ENCODE results near the gene AMMECR1.

Gene AMMECR1

DNA sequence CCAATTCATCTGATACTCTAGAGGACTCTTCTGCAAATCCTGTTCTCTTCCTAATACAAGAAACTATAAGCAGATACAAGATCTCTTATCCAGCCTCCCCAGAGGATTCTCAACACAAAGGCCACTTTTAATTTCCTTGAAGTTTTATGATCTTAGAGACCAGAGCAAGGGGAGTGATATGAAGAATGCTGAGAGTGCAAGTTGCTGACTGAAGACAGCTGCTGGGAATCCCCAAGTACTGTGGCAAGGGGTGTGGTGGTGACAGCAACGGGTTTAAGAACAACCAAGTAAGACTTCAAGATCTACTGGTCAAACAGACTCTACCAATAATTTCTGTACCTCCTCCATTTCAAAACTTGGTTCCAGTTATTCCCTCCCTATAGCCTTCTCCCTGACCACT is 7.0 kb downstream of the AMMECR1 start:
- peak; percentile 48 for DNase-seq

- DNase-seq: no peak
Measured at GRCh38 chrX:110310000-110310790, 7.7 kb downstream of the AMMECR1 start.

- DNase-seq: no peak
Measured at GRCh38 chrX:110308220-110308619, 9.7 kb downstream of the AMMECR1 start.

- DNase-seq: no peak
Measured at GRCh38 chrX:110304884-110305283, 13.0 kb downstream of the AMMECR1 start.

DNA sequence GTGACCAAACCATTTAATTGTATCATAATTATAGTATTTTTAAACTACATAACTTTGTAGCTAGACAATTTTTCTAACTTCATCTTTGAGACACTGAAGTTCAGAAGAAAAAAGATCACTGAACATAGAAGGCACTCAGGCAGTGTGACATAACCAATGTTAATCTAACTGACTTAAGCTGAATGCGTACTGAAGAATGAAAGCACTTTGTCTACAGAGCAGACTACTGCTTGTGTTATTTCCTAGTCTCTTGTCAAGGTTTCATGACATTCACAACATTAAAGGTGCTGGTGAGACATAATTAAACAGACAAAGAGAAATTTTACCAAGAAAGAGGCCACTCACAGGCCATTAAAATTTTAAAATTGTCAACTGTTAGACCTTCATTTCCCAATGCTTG is 13.5 kb downstream of the AMMECR1 start:
- no peak for DNase-seq

GRCh38 chrX:110302975-110303374 is 14.9 kb downstream of the AMMECR1 start:
- no peak for DNase-seq

GRCh38 chrX:110301194-110301593 is 16.7 kb downstream of the AMMECR1 start:
- no peak for DNase-seq

DNA sequence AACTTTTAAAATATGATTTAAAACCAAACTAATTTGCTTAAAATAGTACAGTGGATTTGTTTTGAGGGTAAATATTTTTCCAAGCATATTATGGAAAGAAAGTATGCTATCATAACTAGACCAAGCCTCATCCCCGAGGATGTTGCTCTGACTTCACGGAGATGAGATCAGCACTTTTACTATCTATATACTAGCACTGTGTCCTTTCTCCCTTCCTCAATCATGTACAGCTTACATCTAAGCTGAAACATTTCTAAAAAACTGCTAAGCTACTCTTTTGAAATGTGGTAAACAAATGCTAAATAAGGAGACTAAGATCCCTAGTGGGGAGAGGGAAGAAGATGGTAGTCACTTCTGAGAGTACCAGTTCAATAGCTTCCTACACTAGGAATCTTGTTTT is 23.8 kb downstream of the AMMECR1 start:
- no peak for DNase-seq

DNA sequence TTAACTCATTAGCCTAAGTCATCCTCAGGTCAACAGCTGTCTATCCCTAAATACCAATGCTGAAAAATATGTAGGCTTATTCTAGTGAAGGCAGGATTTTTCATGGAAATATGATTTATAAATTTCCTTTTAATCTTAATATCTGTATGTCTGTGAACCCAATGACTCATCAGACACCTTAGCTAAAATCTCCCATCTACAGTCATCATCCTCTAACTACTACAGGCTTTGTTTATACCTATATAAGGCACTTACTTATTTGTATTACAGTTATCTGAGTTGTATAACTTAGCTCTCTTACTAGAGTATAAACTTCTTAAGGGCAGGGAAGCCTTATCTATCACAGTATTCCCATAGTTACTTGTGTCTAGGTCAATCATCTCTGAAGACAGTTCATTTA is 24.2 kb downstream of the AMMECR1 start:
- DNase-seq: no peak

DNA sequence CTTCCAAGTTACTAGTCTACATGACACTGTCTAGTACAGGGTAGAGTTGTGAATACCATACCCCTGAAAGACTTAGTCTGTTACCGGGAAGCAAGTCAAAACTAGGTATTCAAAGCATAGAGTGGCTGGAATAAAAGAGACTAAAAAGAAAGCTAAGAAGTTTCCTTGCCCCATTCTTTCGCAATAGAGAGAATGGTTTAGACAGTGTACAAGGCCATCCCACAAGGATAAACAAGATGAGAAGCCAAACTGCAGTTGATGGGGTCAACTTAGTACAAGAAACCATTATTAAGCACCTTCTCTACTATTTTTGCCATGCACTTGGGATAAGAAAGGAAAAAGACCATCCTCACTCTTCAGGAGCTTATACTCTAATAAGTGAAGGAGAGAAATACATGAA is 30.3 kb downstream of the AMMECR1 start:
- DNase-seq: no peak

DNA sequence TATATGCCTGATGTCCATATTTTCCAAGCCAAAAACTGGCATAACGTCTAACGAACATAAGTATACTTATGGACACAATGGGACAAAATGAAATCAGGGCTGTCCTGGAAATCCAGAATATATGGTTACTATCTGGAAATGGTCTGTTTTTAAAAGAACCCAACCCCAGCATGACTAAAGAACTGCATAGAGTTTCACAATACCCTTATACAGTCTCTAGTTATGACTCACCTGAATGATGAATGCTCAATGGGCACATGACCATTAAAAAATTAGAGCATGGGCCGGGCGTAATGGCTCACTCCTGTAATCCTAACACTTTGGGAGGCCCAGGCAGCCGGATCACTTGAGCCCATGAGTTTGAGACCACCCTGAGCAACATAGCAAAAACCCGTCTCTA is 31.8 kb downstream of the AMMECR1 start:
- DNase-seq: no peak

- DNase-seq: no peak
Measured at GRCh38 chrX:110284159-110284558, 33.7 kb downstream of the AMMECR1 start.

GRCh38 chrX:110282922-110283321 is 35.0 kb downstream of the AMMECR1 start:
- no peak for DNase-seq

GRCh38 chrX:110281377-110281776 is 36.5 kb downstream of the AMMECR1 start:
- no peak for DNase-seq

GRCh38 chrX:110280954-110281353 is 36.9 kb downstream of the AMMECR1 start:
- DNase-seq: no peak

- DNase-seq: no peak
Measured at GRCh38 chrX:110277609-110278008, 40.3 kb downstream of the AMMECR1 start.

- no peak for DNase-seq
Measured at GRCh38 chrX:110276778-110277177, 41.1 kb downstream of the AMMECR1 start.

- DNase-seq: no peak
Measured at GRCh38 chrX:110268886-110269285, 49.0 kb downstream of the AMMECR1 start.

DNA sequence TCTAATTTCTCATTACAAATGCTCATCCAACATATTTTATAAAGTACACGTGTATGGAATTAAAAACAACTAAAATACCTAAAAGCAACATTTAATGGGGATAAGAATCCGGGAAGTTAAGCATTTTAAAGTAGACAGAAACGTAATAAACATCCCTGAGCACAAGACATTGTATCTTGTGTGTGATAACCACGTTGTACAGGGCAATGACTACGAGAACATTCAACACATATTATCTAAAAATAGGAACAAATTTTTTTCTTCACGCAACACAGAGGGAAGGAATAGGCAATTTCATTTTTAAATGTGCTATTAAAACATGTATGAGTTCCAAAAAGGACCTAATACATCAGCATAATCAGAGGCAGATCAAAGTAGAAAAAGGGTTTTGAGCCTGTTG is 49.5 kb downstream of the AMMECR1 start:
- no peak for DNase-seq

DNA sequence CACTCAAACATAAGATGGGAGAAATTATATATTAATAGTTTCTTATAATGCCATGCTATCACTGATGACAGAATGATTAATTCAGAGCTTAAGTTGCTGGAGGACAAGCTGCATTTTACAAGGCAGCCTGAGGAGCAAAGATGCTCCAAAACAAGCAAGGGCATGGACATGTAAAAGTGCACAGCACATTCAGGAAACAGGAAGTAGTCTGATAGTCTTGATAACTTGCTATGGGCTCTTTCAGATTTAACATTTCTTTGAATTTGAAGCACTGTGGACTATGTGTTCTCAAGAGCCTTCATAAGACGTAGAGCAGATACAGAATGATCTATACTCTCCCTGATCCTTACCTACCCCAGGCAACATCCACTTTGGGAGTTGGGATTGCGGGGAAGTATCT is 50.0 kb downstream of the AMMECR1 start:
- no peak for DNase-seq

- DNase-seq: no peak
Measured at GRCh38 chrX:110265661-110266060, 52.2 kb downstream of the AMMECR1 start.

- DNase-seq: no peak
Measured at GRCh38 chrX:110259117-110259516, 58.8 kb downstream of the AMMECR1 start.

DNA sequence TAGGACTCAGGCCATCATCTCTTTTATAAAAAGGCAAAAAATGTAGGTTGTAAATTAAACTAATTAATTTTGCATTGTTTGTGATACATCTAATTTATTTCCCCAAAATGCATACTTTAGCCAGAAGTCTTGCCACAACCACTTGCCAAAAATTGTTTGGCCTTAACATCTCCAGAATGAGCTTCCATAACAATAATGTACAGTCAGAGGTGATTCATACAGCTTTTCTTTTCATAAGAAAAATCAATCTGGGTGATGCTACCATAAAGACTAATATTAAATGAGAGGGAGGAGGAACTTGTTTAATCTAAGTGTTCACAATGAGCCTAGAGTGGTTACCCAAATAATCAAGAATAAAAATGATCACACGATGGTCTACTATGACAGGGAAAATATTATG is 59.3 kb downstream of the AMMECR1 start:
- DNase-seq: no peak

DNA sequence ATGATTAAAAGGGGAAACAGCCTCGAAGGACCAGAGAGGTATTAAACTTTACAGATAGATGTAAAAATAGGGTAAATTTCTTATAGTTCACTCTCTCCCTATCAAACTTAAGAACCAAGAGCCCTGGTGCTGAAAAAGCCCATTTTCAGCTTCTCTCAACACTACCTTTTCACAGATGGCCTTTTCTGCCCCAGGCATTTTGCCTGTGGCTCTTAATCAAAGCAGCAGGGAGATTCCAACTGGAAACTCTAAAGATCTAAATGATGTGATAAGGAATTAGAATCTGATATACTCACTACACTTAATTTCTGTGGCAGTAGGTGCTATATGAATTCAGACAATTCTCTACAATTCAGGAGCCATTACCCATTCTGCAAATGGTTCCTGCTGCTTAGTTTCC is 60.0 kb downstream of the AMMECR1 start:
- no peak for DNase-seq

- DNase-seq: no peak
Measured at GRCh38 chrX:110252711-110253110, 65.2 kb downstream of the AMMECR1 start.

Measured in CD4-positive, alpha-beta T cell treated with Interleukin-21 for 1 hour (primary cell).